HG03045 (cell line): ENCODE results near the gene PCDHA11.
"Not testable (repeated sequence)": the region's sequence is repeated elsewhere in the genome, so short reads cannot be mapped to it uniquely, and the experiment has no call there.

Experiments used
- ATAC-seq: cut with Tn5 transposase; IDR thresholded peaks from one replicate; pipeline ENCODE4 v1.9.1; 2021; ENCODE audit warnings: mild to moderate bottlenecking, moderate library complexity; ENCODE audit not compliant: unreplicated experiment

Gene PCDHA11

DNA sequence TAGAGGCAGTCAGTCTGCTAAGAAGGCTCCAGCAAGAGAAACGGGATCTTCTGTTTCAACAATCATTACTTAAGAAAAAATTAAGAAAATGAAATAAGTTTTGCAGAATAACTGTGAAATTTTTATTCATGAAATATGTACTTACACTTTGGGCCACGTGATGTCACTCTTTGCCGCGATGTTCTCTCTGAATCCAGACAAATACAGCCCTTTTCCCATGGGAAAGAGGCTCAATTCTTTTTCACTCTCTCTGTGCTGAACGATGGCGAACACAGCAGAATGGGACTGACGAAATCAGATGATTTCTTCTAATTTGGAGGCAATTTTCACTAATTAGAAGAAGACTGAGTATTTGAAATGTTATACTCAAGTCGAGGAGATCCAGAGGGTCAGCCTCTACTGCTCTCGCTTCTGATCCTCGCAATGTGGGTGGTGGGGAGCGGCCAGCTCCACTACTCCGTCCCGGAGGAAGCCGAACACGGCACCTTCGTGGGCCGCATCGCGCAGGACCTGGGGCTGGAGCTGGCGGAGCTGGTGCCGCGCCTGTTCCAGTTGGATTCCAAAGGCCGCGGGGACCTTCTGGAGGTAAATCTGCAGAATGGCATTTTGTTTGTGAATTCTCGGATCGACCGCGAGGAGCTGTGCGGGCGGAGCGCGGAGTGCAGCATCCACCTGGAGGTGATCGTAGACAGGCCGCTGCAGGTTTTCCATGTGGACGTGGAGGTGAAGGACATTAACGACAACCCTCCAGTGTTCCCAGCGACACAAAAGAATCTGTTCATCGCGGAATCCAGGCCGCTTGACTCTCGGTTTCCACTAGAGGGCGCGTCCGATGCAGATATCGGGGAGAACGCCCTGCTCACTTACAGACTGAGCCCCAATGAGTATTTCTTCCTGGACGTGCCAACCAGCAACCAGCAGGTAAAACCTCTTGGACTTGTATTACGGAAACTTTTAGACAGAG is 20.3 kb upstream of the PCDHA11 start, which contains the start of gene PCDHA9:
TSS of gene PCDHA9 (plus strand) at position 244 of the 964 bp plus-strand sequence. CDS start at position 358, 114 bp downstream.
- not testable (repeated sequence) for ATAC-seq

DNA sequence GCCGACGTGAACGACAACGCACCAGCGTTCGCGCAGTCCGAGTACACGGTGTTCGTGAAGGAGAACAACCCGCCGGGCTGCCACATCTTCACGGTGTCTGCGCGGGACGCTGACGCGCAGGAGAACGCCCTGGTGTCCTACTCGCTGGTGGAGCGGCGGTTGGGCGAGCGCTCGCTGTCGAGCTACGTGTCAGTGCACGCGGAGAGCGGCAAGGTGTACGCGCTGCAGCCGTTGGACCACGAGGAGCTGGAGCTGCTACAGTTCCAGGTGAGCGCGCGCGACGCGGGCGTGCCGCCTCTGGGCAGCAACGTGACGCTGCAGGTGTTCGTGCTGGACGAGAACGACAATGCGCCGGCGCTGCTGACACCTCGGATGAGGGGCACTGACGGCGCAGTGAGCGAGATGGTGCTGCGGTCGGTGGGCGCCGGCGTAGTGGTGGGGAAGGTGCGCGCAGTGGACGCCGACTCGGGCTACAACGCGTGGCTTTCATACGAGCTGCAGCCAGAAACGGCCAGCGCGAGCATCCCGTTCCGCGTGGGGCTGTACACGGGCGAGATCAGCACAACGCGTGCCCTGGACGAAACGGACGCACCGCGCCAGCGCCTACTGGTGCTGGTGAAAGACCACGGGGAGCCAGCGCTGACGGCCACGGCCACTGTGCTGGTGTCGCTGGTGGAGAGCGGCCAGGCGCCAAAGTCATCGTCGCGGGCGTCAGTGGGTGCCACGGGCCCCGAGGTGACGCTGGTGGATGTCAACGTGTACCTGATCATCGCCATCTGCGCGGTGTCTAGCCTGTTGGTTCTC is 18.7 kb upstream of the PCDHA11 start:
- ATAC-seq: not testable (repeated sequence)

DNA sequence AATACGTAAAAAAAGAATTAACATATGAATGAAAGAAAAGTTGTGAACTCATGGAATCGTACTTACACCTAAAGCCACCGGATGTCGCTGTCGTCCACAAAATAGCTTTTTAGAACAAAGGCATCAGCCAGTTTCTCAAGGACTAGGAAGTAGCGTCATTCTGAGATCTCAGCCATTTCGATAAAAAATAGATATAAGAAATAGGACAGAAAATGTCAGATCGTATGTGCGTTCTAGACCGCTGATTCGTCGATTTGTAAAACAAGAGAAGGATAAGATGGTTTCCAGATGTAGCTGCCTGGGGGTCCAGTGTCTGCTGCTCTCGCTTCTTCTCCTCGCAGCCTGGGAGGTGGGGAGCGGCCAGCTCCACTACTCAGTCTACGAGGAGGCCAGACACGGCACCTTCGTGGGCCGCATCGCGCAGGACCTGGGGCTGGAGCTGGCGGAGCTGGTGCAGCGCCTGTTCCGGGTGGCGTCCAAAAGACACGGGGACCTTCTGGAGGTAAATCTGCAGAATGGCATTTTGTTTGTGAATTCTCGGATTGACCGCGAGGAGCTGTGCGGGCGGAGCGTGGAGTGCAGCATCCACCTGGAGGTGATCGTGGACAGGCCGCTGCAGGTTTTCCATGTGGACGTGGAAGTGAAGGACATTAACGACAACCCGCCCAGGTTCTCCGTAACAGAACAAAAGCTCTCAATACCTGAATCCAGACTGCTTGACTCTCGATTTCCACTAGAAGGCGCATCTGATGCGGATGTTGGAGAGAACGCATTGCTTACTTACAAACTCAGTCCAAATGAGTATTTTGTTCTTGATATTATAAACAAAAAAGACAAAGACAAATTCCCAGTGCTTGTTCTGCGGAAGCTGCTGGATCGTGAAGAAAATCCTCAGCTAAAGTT is 12.7 kb upstream of the PCDHA11 start, which contains the start of gene PCDHA10:
TSS of gene PCDHA10 (plus strand) at position 126 of the 903 bp plus-strand sequence. CDS start at position 278, 152 bp downstream.
- no peak for ATAC-seq

DNA sequence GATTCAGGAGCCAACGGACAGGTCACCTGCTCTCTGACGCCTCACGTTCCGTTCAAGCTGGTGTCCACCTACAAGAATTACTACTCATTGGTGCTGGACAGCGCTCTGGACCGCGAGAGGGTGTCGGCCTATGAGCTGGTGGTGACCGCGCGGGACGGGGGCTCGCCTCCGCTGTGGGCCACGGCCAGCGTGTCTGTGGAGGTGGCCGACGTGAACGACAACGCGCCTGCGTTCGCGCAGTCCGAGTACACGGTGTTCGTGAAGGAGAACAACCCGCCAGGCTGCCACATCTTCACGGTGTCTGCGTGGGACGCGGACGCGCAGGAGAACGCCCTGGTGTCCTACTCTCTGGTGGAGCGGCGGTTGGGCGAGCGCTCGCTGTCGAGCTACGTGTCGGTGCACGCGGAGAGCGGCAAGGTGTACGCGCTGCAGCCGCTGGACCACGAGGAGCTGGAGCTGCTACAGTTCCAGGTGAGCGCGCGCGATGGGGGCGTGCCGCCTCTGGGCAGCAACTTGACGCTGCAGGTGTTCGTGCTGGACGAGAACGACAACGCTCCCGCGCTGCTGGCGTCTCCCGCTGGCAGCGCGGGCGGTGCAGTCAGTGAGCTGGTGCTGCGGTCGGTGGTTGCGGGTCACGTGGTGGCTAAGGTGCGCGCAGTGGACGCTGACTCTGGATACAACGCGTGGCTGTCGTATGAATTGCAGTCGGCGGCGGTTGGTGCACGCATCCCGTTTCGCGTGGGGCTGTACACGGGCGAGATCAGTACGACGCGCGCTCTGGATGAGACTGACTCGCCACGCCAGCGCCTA is 11.4 kb upstream of the PCDHA11 start:
- no peak for ATAC-seq

DNA sequence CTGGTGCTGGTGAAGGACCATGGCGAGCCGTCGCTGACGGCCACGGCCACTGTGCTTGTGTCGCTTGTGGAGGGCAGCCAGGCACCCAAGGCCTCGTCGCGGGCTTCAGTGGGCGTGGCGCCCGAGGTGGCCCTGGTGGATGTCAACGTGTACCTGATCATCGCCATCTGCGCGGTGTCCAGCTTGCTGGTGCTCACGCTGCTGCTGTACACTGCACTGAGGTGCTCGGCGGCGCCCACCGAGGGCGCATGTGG is 10.8 kb upstream of the PCDHA11 start:
- ATAC-seq: no peak

DNA sequence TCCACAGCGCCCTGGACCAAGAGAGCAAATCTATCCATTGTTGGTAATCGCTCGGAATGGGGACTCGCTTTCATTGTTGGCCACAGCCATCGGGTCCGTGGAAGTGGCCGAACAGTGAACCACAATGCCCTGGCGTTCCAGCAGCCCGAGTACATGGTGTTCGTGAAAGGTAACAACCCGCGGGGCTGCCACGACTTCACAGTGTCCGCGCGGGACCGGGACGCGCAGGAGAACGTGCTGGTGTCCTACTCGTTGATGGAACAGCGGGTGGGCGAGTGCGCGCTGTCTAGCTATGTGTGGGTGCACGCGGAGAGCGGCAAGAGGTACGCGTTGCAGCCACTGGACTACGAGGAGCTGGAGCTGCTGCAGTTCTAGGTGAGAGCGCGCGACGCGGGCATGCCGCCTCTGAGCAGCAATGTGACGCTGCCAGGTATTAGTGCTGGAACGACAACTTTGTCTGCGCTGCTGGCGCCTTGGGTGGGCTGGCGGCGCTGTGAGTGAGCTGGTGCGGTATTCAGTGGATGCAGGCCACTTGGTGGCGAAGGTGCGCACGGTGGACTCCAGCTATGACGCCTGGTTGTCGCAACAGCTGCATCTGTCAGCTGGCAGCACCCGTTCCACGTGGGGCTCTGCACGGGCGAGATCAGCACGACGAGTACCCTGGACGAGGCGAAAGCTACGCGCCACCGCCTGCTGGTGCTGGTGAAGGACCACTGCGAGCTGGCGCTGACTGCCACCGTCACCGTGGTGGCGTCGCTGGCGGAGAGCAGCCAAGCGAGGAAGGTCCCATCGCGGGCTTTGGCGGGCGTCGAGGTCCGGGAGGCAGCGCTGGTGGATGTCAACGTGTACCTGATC is 6.1 kb upstream of the PCDHA11 start:
- no peak for ATAC-seq

- ATAC-seq: no peak
Observed at GRCh38 chr5:140869555-140869886, 764 bp downstream of the PCDHA11 start.

DNA sequence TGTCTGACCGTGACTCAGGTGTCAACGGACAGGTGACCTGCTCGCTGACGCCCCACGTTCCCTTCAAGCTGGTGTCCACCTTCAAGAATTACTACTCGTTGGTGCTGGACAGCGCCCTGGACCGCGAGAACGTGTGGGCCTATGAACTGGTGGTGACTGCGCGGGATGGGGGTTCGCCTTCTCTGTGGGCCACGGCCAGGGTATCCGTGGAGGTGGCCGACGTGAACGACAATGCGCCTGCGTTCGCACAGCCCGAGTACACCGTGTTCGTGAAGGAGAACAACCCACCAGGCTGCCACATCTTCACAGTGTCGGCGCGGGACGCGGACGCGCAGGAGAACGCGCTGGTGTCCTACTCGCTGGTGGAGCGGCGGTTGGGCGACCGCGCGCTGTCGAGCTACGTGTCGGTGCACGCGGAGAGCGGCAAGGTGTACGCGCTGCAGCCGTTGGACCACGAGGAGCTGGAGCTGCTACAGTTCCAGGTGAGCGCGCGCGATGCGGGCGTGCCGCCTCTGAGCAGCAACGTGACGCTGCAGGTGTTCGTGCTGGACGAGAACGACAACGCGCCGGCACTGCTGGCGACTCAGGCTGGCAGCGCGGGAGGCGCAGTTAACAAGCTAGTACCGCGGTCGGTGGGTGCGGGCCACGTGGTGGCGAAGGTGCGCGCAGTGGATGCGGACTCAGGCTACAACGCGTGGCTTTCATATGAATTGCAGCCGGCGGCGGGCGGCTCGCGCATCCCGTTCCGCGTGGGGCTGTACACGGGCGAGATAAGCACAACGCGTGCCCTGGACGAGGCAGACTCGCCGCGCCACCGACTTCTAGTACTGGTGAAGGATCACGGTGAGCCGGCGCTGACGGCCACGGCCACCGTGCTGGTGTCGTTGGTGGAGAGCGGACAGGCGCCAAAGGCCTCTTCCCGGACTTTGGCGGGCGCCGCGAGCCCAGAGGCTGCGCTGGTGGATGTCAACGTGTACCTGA is 1.8 kb downstream of the PCDHA11 start:
- ATAC-seq: no peak

DNA sequence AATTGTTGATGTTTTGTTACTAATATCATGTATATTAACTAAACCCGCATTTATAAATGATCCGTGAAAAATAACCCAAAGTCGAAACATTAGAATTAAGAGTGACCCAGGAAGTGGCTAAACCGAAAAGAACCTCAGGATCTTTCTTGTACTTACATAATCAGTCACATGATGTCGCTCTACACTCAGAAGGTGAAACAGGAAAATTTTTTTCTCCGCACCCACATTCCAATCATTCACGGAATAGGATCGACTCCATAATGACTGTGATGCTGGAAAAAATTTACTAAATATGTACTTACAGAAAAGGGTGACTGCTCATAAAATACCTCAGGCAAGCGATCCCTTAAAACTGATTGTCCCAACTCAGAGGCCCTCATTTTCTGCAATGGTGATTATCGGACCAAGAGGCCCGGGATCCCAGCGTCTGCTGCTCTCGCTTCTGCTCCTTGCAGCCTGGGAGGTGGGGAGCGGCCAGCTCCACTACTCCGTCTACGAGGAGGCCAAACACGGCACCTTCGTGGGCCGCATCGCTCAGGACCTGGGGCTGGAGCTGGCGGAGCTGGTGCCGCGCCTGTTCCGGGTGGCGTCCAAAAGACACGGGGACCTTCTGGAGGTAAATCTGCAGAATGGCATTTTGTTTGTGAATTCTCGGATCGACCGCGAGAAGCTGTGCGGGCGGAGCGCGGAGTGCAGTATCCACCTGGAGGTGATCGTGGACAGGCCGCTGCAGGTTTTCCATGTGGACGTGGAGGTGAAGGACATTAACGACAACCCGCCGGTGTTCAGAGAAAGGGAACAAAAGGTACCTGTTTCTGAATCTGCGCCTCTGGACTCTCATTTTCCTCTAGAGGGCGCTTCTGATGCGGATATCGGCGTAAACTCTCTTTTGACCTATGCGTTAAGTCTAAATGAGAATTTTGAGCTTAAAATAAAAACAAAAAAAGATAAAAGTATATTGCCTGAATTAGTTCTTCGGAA is 6.6 kb downstream of the PCDHA11 start, which contains the start of gene PCDHA12:
TSS of gene PCDHA12 (plus strand) at position 224 of the 981 bp plus-strand sequence. CDS start at position 389, 165 bp downstream.
- ATAC-seq: no peak

GRCh38 chr5:140876541-140877261 is 7.9 kb downstream of the PCDHA11 start:
- not testable (repeated sequence) for ATAC-seq

GRCh38 chr5:140877262-140877581 is 8.5 kb downstream of the PCDHA11 start:
- no peak for ATAC-seq

DNA sequence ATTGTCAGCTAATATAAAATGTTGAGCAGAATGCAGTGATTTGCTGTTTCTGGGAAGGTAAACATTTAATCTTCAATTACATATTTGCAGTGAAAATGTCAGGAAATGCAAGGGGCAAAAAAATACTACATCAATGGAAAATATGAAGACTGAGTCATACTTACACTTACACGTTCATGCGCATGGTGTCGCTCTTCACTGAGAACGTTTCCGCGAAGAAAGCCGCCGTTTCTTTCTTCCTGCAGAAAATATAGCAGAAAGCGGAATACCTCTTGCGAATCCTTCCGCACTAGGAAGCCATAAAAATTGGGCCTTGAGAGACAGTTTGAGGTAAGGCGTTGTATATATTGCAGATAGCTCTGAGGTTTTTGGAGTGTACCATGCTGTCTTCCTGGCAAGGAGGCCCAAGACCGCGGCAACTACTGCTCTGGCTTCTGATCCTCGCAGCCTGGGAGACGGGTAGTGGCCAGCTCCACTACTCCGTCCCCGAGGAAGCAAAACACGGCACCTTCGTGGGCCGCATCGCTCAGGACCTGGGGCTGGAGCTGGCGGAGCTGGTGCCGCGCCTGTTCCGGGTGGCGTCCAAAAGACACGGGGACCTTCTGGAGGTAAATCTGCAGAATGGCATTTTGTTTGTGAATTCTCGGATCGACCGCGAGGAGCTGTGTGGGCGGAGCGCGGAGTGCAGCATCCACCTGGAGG is 13.3 kb downstream of the PCDHA11 start, which contains the start of gene PCDHA13:
TSS of gene PCDHA13 (plus strand) at position 236 of the 702 bp plus-strand sequence. CDS start at position 381, 145 bp downstream.
- ATAC-seq: no peak

GRCh38 chr5:140882591-140882899 is 13.8 kb downstream of the PCDHA11 start:
- ATAC-seq: no peak

- no peak for ATAC-seq
Observed at GRCh38 chr5:140883373-140883772, 14.6 kb downstream of the PCDHA11 start.

GRCh38 chr5:140883927-140884697 is 15.4 kb downstream of the PCDHA11 start:
- no peak for ATAC-seq
